ENCODE data around the gene CIRBP.

Gene CIRBP

DNA sequence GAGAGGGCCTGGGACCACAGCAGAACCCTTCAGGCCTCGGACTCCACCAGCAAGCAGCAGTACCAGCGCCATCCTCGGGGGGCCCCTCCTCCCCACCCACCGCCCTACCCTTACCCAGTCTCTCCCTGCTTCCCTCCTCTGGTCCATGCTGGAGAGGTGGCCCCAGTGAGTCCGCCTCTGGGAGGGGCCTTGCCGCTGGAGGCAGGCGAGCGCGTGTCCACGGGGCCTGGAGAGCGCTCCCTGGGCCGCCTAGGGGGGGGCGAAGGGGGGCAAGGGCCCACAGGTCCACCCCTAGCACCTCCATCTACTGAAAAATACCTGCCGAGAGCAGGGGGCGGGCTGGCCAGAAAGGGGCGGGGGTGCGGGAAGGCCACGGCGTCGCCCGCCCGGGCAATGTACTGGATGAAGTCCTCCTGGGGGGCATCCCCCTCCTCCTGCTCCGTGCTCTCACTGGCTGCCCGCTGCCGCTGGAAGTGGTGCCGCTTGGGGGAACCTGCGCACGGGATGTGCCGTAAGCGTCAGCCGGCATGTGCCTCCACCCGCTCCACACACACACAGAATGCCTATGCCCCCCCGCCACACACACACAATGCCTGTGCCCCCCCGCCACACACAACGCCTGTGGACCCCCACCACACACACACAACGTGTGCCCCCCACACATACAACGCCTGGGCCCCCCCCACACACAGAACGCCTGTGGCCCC lies 38.2 kb upstream of the CIRBP start:
- no peak for DNase-seq (ENCODE audit: low read depth in 2 of 3, low spot score in 1 of 3)

DNA sequence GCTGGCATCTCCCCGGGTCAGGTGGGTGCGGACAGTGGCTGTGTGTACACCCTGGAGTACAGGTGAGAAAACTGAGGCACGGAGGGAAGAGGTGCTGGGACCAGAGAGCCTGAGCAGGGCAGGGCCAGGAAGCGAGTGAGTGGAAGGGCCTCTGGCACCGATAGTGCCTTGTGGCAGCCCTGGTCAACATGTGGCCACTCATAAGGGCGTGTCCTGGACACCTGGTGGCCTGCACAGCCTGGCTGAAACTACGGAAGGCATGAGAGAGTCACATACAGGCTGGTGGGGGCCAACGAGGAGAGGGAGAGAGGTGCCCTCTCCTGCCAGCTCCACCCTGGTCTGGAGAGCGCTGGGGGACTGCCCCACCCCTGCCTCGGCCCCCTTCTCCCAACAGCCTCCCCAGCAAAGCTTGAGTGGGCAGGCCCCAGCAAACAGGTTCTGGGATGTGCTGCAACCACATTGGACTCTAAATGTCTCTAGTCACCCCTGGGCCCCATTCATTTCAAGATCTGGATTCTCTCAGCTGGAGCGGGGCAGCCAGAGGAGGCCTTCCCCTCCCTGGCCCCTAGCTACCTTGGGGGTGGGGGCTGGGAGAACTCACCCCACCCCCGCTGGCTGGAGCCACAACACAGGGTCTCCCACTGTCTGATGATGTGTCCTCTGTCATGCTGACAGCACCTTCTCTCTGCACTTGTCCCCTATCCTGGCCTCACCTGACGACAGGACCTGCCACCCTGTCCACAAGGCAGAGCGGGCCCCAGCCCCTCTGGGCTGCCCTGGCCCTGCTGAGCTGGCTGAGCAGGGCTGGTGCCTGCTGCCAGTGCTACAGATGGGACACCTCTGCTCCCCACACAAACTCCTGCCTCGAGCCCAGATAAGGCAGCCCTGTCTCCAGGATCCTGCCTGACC lies 37.1 kb upstream of the CIRBP start:
- no peak for DNase-seq (ENCODE audit: low read depth in 2 of 3, low spot score in 1 of 3)

DNA sequence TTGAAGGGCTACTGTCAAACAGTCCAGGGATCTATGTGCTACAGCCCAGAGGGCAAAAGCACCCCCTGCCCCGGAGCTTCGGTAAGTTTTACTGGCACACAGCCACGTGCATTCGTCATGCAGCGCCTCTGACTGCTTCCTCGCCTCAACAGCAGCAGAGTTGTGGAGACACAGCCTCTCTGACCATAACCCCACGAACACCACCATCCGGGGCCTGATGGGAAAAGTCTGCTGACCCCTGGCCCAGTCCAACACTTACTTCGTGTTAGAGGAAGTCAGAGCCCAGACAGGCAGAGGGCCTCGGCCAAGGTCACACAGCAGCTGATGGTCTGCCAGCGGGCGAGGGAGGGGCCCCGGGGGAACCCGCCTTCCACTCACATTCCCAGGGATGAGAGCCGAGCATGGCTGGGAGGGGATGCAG lies 36.5 kb upstream of the CIRBP start:
- DNase-seq (ENCODE audit: low read depth in 2 of 3, low spot score in 1 of 3) = no peak

DNA sequence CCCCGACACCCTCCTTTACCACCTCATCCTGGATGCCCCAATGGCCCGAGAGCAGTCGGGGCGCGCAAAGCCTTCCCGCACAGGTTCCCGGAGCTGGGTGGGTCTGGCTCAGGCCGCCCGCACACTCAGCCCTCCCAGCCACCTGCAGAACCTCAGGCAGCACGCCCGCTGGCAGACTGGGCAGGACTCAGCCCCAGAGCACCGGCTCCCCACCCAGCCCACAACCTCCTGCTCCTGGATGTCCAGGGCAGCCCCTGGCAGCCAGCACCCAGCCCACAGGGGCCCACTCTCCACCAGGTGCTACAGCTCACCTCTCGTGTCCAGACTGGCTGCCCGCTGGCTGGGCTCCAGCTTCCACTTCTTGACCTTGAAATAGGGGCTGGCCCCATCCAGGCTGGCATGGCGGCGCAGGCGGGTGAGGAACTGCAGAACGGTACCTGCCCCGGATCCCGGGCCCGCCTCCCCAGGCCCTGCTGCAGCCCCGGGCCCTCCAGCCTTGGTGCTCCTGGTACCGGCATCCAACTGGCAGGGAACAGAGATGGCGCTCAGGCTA lies 35.9 kb upstream of the CIRBP start:
- no peak for DNase-seq (ENCODE audit: low read depth in 2 of 3, low spot score in 1 of 3)

DNA sequence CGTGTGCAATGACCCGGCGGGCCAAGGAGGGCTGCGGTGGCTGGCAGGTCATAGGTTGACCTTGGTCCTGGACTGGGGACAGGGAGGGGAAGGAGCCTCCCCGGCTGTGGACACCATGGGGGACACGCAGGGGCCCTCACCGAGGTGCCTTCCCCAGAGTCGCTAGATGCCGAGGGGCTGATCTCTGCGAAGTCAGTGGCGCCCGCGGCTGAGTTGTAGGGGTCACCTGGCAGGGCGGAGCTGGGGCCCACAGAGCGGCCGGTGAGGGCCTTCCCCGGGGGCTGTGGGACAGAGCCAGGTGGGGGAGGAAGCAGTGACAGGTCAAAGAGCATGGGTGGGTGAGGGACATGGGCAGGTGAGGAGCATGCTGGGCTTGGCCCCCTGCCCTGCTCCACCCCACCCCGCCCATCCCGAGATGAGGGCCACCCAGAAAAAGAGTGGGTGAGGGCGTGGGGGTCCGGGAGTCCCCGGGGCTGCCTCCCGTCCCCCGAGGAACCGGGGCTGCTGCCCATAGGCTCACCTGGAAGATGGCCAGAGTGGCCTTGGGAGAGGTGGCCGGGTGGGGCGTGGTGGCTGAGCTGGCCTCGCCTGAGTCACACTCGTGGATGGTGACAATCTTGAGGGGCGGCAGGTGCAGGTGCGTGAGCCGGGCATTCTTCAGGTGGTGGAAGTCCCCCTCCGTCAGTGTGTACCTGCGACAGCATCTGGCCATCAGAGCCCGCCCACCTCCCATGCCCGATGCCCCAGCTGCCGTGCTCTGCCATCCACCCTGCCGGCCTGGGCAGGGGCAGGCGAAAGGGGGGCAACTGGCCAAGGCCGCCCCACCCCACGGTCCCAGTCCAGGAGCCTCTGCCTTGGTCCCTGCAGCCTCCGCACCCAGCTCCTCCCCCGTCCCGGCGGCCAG lies 34.8 kb upstream of the CIRBP start:
- DNase-seq (ENCODE audit: low read depth in 2 of 3, low spot score in 1 of 3) = no peak

DNA sequence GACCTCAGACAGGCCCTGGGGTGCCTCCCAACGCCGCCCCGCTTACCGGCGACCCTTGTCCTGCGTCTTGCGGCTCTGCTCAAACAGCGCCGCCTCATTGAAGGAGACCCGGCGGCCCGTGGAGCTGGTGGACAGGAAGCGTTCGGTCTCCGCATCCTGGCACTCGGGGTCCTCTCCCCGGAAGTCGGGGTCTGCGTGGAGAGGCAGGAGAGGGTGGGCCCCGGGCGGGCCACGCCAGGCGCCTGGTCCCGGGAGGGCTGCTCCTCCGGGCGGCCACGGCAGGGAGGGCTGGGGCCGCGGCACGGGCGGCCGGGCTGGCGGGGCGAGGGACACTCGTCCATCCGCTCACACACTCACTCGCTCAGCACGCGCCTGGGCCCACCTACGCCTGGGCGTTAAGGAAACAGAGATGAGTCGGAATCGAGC lies 34.2 kb upstream of the CIRBP start:
- no peak for DNase-seq (ENCODE audit: low read depth in 2 of 3, low spot score in 1 of 3)

DNA sequence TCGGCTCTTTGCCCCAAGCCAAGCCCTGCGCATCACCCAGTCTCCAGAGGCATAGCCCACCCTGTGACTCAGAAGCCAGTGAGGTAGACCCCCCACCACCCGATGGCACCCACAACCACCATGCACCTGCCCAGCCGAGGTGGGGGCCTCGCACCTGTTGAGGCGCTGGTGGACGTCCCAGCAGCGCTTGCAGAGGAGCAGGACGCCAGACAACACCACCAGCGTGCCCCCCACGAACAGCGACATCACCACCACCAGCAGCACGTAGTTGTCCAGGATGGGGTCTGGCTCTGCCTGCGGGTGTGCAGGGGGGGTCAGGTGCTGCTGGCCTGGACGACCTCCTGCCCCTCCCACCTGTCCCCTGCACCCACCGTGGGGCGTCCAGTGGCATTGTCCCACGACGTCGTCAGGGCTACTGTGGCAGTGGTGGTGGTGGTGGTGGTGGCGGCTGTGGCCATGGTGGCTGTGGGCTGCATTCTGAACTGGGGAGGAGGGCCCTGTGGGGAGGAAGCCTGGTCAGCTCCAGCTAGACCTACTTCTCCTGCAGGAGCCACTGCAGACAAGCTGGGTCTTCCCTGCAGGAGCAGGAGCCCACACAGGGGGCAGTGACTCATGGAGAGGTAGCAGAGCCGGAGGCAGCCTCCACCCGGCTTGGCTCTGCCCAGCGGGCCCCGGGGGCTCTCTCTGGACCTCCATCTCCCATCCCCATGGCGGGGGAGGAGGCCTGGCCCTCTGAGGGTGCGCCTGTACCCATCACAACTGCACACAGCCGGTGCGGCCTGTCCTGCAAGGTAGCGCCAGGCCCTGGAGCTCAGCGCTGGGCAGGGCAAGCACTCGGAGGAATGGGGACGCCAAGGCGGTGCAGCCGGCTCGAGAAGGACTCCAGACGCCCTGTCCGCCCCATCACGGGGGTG lies 33.2 kb upstream of the CIRBP start:
- no peak for DNase-seq (ENCODE audit: low read depth in 2 of 3, low spot score in 1 of 3)

DNA sequence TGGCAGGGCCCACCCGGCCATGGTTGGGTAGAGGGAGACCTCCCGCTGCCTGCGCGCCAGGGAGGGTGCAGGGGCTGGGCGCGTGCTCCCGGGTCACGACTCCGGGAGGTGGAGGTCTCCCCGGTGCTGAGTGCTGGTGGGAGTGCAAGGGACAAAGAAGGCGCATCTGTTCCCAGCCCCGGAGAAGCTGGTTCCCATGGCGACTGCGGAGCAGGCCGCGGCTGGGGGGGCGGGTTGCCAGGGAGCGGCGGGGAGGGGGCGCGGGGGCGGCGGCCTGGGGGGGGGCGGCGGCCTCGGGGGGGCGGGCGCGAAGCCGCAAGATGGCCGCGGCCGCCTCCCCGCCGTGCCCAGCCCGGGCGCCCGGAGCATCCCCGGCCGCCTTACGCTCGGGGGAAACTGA lies 32.6 kb upstream of the CIRBP start:
- no peak for DNase-seq (ENCODE audit: low read depth in 2 of 3, low spot score in 1 of 3)

DNA sequence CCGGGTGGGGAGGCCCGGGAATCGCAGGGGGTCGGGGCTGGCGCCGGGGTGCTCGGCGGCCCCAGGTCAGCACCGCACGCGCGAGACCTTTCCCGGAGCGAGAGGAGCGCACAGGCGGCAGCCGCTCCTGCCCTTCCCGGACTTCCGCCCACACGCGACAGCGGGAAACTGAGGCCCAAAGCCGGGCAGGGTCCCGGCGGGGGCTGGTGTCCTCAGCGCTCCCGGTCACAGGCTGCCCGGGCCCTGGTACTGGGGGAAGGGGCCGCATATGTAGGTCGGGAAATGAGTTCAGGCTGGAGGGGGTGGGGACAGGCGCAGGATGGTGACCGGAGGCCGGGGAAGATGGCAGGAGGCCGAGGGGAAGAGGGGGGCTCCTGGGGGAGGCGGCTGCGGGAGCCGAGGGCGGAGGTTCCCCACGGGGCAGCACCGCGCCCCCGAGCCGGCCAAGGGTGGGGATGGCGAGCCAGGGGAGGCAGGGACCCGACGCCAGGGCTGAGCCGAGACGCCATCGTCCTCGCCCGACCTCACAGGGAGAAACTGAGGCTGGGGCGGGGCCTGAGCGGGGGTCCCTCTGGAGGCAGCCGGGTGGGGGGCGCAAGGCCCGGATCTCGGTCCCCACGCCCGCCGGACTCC lies 32.0 kb upstream of the CIRBP start:
- DNase-seq (ENCODE audit: low read depth in 2 of 3, low spot score in 1 of 3) = no peak

DNA sequence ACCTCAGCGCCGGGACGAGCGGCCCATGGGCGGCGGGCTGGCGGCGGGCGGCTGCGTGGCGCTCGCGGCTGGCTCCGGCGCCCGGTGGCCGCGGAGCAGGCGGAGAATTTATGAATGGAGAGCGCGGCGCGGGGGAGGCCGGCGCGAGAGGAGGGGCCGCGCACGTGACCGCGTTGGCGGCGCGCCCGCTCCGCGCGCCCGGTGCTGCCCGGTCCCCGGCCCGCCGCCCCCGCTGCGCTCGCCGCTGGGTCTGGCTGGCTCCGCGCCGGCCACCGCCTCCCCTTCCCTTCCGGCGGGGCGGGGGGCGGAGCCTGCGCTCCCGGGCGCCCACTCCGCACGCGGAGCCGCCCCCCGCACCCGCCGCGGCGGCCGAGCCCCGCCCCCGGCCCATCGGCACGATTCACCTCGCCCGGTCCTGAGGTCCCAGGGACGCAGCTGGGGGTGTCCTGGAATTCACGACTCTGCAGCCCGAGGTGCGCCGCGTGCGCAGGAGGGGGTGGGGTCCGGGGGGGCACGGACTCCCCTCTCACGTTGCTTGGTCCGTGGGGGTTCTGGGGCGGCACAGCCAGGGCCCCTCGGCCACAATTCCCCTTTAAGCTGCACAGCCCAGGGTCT lies 31.3 kb upstream of the CIRBP start, which contains the start of gene CBARP:
Gene CBARP, minus strand, starts transcription at position 252 of the 615 bp plus-strand sequence. CDS start 1,905 bp downstream, outside the sequence.
- DNase-seq (ENCODE audit: low read depth in 2 of 3, low spot score in 1 of 3) = no peak

DNA sequence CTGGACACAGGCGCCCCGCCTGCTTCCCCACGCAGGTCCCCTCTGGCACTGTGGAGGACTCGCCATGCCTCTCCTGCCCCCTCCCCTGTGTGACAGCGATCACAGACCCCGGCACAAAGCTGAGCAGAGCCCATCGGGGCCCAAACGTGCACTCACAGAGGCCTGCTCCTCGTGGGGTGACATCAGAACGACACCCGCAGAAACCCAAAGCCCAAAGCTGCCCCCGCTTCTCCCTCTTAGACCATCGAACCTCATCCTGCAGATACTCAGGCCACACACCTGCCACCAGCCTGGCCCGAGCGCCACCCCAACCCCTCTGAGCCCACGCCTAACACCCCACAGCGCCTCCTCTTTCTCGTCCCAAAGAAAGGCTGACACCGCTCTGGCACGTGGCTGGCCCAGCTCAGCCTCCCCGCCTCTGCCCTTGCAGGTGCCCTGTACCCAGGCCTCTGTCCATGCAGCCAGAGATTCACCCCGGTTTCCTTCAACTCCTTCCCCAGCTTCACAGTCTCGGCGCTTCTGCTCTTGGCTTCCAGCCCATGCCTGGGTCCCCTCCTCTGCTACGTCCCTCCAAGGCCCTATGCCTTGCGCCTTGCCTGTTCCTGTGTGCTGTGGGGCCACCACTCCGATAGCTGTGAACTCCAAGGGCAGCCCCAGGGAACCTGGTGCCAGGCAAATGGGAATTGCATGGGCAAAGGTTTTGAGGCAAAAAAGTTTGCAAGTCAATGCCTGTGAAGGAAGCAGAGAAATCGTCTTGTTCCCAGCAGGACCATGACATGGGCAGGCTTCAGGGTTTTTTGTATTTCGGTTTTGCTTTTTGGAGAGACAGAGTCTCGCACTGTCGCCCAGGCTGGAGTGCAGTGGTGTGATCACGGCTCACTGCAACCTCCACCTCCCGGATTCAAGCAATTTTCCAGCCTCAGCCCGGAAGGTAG lies 30.5 kb upstream of the CIRBP start:
- DNase-seq (ENCODE audit: low read depth in 2 of 3, low spot score in 1 of 3) = no peak

DNA sequence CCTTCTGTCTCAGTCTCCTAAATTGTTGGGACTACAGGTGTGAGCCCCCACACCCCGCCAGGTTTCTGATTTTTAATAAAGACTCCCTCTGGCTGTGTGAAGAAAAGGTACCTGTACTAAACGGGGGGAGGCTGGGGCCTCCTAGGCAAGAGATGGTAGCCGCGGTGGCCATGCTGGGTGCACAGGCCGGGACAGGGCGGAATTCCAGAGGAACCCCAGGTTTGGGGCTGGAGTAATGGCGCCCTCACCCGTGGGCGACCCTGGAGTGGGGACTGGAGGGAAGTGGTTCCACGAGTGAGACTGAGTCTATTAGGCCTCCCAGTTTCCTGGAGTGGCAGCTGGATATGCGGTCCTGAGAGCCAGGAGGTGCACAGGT lies 29.7 kb upstream of the CIRBP start:
- no peak for DNase-seq (ENCODE audit: low read depth in 2 of 3, low spot score in 1 of 3)

DNA sequence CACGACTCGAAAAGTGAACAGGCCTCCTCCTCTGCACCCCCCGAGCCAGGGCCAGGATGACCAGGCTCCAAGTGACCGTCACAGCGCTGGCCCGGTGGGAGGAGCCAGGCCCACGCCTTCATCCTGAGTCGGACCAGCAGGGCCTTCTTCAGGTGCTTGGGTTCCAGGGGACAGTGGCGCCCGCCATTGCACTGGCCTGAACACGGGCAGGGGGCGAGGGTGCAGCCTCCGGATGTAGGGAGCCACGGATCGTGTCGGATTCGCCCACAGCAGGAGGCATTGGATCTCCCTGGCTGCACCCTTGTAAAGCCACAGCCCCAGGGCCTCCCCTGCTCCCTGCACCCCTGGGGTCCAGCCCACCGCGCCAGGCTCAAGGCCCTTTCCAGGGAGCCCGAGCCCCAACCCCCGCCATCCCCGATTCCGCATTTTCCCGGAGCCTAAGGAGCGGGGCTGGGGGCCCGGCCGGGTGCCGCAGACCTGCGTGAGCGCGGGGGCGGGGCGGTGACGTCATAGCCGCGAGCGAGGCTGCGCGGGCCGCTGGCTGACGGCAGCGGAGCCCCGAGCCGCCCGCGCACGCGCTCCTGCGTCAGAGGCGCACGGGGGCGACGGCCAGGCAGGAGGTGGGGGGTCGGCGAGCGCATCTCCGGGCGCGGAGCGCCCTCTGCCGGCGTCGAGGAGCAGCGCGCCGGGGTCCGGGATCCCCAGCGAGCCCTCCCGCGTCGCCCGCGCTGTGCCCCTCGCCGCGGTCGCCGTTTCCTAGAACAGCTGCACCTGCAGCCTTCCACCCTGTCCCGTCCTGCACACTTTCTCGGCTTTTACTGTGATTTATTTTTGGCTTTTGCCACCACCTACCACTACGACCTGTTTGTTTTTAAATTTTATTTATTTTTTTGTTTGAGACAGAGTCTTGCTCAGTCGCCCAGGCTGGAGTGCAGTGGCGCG lies 29.1 kb upstream of the CIRBP start:
- DNase-seq (ENCODE audit: low read depth in 2 of 3, low spot score in 1 of 3) = peak; percentile 84 to 94 (median 89)

DNA sequence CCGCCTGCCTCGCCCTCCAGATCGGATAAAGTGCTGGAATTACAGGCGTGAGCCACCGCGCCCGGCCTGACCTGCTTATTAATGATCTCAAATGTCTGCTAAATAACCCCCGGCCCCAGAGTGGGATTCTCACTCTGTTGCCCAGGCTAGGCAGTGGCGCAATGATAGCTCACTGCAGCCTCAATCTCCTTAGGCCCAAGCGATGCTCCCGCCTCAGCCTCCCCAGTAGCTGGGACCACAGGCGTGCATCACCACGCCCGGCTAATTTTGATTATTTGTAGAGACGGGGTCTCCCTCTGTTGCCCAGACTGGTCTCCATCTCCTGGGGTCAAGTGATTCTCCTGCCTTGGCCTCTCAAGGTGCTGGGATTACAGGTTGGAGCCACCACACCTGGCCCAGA lies 28.2 kb upstream of the CIRBP start:
- DNase-seq (ENCODE audit: low read depth in 2 of 3, low spot score in 1 of 3) = no peak

DNA sequence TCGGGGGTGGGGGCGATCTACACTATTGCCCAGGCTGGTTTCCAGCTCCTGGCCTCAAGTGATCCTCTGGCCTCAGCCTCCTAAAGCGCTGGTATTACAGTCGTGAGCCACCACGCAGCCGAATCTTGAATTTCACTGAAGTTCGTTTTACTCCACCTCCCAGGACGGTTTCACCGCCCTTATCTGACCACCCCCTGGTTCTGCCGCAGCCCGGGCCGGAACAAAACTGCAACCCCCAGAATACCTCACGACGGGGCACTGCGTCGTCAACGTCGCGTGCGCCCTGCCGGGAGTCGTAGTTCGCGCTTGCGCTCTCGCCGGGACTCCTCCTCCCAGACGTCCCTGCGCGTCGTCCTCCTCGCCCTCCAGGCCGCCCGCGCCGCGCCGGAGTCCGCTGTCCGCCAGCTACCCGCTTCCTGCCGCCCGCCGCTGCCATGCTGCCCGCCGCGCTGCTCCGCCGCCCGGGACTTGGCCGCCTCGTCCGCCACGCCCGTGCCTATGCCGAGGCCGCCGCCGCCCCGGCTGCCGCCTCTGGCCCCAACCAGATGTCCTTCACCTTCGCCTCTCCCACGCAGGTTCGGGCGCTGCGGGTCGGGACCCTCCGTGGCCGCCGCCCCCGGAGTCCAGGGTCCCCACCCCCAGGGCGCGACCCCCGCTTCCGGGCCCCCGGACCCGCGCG lies 27.6 kb upstream of the CIRBP start, which contains the start of gene ATP5F1D:
Gene ATP5F1D, plus strand, starts transcription at position 335 of the 679 bp plus-strand sequence. Its CDS starts 100 bp downstream, at position 435.
- peak; percentile 88 to 94 (median 92) for DNase-seq (ENCODE audit: low read depth in 2 of 3, low spot score in 1 of 3)

Measured in stimulated activated CD4-positive, alpha-beta T cell treated with anti-CD3 and anti-CD28 coated beads, Interleukin-12 subunit alpha, Interleukin-12 subunit beta, amount 100 ng/mL, for 48 hours (primary cell).